Astrocyte of the cerebellum (primary cell): ENCODE data around the gene GPRIN1.
"Not testable (repeated sequence)": the region's sequence is repeated elsewhere in the genome, so short reads cannot be mapped to it uniquely, and the experiment has no call there.

Source experiments
- DNase-seq: peaks from one replicate; pipeline ENCODE4 v3.0.0-alpha.2; 2011; ENCODE audit warnings: low read depth
- H3K4me3 ChIP-seq: 2 replicates; pipeline ENCODE4 v1.5.1; 2011; ENCODE audit warnings: mild to moderate bottlenecking, low read depth, low read length, moderate library complexity
- in situ Hi-C: cut with HindIII; loops from 2 replicates; pipeline ENCODE4 v1.10.0; 2017; ENCODE audit warnings: low sequenced_read_pairs
- TF ChIP-seq, protein P1 (sequence below): IDR thresholded peaks from 2 replicates; pipeline ENCODE4 v1.5.1; 2012; ENCODE audit warnings: low read length, low read depth, moderate library complexity, mild to moderate bottlenecking; ENCODE audit errors: missing control alignments

The GPRIN1 gene

DNA sequence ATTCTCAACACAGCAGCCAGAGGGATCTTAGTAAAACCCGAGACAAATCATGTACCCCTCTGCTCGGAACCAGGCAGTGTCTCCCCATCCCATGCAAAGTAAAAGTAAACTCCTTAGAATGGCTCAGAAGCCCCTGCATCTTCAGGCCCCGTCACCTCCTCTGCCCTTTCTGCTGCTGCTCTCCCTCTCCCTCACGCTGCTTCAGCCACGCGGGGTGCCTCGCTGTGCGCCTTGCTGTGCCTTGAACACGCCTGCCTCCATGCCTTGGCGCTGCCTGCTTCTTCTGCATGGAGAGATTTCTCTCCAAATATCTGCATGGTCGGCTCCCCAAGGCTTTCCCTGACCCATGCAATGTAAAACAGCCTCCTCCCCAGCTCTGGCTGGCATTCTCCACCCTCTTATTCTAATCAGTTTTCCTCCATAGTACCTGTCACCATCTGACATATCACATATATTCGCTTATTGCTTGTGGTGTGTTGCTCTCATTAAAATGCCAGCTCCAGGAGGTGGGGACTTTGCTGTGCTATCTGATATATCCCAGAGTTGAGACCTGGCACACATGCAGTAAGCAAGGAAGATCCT is 8.0 kb downstream of the GPRIN1 start:
- TF ChIP-seq, protein P1, sequence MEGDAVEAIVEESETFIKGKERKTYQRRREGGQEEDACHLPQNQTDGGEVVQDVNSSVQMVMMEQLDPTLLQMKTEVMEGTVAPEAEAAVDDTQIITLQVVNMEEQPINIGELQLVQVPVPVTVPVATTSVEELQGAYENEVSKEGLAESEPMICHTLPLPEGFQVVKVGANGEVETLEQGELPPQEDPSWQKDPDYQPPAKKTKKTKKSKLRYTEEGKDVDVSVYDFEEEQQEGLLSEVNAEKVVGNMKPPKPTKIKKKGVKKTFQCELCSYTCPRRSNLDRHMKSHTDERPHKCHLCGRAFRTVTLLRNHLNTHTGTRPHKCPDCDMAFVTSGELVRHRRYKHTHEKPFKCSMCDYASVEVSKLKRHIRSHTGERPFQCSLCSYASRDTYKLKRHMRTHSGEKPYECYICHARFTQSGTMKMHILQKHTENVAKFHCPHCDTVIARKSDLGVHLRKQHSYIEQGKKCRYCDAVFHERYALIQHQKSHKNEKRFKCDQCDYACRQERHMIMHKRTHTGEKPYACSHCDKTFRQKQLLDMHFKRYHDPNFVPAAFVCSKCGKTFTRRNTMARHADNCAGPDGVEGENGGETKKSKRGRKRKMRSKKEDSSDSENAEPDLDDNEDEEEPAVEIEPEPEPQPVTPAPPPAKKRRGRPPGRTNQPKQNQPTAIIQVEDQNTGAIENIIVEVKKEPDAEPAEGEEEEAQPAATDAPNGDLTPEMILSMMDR = no peak
- in situ Hi-C loops = no loop called here
- DNase-seq = no peak

DNA sequence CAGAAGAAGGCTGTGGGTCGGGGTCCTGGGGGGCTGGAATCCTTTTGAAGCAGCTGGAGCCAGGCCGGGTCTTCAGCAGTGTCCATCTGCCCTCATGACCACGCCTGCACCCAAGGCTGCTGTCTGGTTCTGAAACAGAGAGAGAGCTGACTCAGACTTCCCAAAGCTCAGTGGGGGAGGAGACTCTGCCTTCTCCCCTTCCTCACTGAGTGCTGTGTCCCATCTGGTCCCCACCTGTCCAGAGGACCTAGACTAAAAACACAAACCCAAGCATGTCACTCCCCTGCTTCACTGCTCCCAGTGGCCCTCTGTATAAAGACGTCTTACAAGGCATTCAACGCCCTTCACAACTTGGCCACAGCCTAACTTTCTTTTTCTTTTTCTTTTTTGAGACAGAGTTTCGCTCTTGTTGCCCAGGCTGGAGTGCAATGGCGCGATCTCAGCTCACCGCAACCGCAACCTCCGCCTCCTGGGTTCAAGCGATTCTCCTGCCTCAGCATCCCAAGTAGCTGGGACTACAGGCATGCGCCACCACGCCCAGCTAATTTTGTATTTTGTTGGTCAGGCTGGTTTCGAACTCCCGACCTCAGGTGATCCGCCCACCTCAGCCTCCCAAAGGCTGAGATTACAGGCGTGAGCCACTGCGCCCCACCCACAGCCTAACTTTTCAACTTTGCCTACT is 10.1 kb downstream of the GPRIN1 start:
- H3K4me3 ChIP-seq, DNase-seq, in situ Hi-C loops: not testable (repeated sequence)

More for the DNA sequence above, 8.0 kb downstream of the GPRIN1 start:
- H3K4me3 ChIP-seq = no peak overlapping the region

DNA sequence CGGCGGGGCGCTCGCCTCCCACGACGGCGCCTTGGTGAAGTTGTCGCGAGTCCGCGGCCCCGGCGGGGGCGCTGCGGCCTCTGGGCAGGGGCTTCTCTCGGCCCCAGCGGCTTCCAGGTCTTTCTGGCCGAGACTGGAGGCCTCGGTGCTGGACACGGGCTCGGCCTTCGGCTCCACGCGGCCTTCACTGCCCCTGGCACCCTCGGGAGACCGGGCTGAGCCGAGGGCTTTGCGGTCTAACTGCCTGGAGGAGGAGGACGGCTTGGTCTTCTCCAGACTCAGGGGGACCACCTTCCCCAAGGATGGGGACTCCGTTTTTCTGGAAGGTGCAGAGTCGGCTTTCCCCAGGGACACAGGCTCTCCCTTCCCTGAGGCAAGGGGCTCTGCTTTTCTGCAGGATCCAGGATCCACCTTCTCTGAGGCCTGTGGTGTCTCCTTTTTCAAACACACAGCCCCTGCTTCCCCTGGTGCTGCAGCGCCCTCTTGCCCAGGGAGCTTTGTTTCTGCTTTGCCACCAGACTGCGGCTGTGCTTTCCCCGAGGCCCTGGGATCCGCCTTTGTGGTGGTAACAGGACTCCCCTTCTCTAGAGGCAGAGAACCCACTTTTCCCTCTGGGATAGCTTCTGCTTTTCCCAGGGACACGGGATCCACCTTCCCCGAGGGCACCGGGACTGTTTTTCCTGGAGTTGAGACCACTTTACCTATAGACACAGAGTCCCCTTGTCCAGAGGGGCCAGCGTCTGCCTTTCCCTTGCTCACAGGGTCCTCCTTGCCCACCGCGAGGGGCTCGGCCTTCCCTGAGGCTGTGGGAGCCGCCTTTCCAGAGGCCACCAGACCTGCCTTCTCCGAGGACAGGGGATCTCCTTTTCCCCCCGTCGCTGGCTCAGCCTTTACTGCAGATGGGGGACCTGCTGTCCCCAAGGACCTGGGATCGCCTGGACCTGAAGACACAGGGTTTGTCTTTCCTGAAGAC is 12.3 kb downstream of the GPRIN1 start:
- in situ Hi-C loops = no loop called here
- no peak for DNase-seq
- no peak overlapping the region for H3K4me3 ChIP-seq
- TF ChIP-seq, protein P1 = no peak

DNA sequence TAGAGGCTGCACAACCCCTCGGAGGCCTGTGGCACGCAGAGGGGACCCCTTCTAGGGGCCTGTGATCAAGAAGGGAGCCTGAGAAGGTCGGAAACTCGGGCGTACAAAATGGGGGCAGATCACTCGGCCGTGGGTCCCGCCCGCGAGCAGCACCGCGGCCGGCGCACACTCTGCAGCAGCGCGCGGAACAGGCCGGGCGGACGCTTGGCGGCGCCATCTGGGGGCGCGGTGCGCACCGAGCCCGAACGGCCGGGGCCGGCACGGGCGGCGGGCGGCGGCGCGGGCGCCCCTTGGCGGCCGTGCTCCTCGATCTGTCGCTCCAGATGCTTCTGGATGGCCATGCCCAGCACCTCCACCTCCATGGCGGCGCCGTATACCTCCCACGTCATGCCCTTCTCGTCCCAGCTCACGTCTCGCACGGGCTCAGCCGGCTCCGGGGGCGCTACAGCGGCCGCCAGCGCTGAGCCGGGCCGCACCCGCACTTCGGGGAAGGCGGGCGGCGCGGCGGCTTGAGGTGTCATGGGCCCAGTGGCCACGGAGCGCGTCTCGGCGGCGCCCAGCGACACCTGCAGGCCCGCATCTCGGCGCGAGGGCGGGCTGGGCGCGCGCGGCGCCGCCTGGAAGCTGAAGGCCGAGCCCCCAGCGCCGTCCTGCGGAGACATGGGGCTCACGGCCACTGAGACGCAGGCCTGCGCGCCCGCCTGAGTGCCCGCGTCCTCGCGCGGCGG is 13.1 kb downstream of the GPRIN1 start:
- TF ChIP-seq, protein P1 = no peak
- no peak overlapping the region for H3K4me3 ChIP-seq
- no peak for DNase-seq
- in situ Hi-C loops = no loop called here

DNA sequence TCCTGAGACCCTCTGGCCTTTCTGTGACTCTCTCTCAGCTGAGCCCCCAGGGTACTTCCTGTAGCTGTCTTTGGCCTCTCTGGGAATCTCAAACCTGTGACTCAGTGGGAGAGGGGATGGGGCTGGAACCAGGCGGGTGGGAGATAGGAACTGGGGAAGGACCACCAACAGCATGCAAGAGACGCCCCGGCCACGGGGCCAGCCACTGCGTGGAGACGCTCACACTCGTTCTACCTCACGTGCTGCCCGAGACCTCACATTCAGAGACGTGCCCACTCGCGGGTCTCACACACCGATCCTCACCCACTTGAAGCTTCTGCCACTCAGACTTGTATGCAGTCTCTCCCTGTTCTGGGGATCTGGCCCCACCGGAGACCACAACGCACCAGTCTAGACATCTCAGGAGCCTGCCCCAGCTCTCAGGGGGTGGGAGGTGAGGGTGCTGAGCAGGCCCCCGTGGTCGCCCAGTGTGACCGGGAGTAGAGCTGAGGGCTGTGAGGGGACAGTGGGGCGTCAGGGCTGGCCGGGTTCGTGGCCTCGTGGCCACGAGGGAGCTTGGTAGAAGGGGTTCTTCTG is 13.8 kb downstream of the GPRIN1 start:
- DNase-seq = no peak
- in situ Hi-C loops = no loop called here

DNA sequence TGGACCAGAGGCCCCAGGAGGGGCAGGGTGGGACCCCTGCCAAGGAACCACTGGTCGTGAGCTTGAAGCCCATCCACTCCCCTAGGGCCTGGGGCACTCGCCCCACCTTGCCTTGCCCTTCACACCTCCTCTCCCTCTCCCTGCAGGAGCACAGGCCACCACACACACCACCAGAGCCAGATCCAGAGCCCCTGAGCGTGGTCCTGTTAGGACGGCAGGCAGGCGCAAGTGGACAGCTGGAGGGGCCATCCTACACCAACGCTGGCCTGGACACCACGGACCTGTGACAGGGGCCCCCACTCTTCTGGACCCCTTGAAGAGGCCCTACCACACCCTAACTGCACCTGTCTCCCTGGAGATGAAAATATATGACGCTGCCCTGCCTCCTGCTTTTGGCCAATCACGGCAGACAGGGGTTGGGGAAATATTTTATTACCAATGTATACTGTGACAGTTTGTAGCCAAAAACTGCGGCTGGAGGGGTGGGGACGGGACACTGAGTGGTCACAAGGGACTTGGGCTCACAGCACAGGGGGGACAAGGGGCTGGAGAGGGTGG is 14.5 kb downstream of the GPRIN1 start:
- in situ Hi-C loops = no loop called here
- H3K4me3 ChIP-seq = no peak overlapping the region
- DNase-seq = no peak
- TF ChIP-seq, protein P1 = no peak

More for the DNA sequence above, 13.8 kb downstream of the GPRIN1 start:
- H3K4me3 ChIP-seq = no peak overlapping the region
- TF ChIP-seq, protein P1 = no peak
